Suppressor macrophage (primary cell): ENCODE results near the gene AKT3.

Experiments
- DNase-seq, 4 experiments: peaks; one replicate each; pipeline ENCODE4 v3.0.0-alpha.2; 2020 to 2022

Gene AKT3

GRCh38 chr1:243549791-243550190 is 300.3 kb downstream of the AKT3 start:
- DNase-seq = no peak

GRCh38 chr1:243549108-243549507 is 300.9 kb downstream of the AKT3 start:
- DNase-seq = no peak

- no peak for DNase-seq
These were observed 301.5 kb downstream of the AKT3 start for GRCh38 chr1:243548516-243548915.

GRCh38 chr1:243547891-243548290 is 302.2 kb downstream of the AKT3 start:
- DNase-seq = no peak

DNA sequence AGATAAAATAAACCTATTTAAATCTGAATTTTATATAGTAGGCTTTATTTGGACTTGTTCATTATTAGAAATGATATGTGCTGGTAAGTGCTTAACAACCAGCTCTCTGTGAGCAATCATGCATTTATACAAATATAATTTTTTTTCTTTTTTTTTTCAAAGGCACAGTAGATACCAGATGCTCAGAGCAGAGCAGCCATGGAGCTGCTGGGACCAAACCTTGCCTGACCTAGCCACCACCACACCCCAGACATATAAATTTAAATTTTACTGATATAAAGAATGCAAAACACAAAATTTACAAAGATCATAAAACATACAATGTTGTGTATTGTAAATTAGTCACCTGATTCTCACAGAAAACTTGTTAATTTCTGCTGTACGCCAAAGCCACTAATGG is 303.6 kb downstream of the AKT3 start:
- no peak for DNase-seq

DNA sequence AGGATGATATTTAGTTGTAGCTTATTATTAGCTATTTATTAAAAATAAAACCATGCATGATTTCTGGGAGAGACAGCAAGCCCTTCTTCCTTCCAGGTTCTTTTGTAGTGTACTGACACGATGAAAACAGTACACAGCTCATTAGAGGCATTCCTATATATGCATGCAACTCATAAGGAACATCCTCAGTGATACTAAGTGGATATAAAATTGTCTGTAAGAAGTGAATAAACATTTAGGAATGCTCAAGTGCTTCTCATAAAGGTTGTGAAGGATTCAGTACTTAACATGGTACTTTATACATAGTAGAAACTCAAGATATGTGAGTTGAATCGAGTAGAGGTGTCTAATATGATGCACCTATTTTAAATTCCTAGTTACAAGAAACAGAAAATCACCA is 306.5 kb downstream of the AKT3 start:
- DNase-seq = no peak

GRCh38 chr1:243542739-243543415 is 307.2 kb downstream of the AKT3 start:
- DNase-seq = no peak

DNA sequence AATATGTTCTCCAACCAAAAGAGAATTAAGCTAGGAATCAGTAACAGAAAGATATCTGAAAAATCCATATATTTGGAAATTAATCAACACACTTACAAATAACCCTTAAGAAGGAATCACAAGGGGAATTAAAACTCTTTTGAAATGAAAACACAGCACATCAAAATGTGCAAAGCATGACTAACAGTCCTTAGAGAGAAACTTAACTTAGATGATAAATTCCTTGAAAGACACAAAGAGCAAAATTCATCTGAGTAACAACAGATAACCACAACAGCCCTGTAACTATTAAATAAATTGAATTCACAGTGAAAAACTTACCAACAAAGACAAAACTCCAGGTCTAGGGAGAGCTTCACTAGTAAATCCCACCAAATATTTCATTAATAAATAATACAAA is 310.4 kb downstream of the AKT3 start:
- no peak for DNase-seq

GRCh38 chr1:243535014-243535413 is 315.0 kb downstream of the AKT3 start:
- no peak for DNase-seq

- DNase-seq = no peak
These were observed 320.5 kb downstream of the AKT3 start for GRCh38 chr1:243529512-243529911.

DNA sequence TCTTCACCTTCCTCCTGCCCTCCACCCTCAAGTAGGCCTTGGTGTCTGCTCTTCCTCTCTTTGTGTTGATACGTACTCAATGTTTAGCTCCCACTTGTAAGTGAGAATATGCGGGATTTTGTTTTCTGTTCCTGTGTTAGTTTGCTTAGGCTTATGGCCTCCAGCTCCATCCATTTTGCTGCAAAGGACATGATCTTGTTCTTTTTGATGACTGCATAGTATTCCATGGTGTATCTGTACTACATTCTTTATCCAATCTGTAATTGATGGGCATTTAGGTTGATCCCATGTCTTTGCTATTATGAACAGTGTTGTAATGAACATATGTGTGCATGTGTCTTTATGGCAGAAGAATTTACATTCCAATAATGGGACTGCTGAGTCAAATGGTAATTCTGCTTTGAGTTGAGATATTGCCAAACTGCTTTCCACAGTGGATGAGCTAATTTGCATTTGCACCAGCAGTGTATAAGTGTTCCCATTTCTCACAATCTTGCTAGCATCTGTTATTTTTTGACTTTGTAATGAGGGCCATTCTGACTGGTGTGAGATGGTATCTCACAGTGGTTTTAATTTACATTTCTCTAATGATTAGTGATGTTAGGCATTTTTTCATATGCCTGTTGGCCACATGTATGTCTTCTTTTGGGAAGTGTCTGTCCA is 321.5 kb downstream of the AKT3 start:
- DNase-seq = no peak

GRCh38 chr1:243526180-243526579 is 323.9 kb downstream of the AKT3 start:
- no peak for DNase-seq

GRCh38 chr1:243525085-243525487 is 325.0 kb downstream of the AKT3 start:
- no peak for DNase-seq

GRCh38 chr1:243523766-243524165 is 326.3 kb downstream of the AKT3 start:
- no peak for DNase-seq

- DNase-seq = no peak
These were observed 329.2 kb downstream of the AKT3 start for GRCh38 chr1:243520831-243521230.

DNA sequence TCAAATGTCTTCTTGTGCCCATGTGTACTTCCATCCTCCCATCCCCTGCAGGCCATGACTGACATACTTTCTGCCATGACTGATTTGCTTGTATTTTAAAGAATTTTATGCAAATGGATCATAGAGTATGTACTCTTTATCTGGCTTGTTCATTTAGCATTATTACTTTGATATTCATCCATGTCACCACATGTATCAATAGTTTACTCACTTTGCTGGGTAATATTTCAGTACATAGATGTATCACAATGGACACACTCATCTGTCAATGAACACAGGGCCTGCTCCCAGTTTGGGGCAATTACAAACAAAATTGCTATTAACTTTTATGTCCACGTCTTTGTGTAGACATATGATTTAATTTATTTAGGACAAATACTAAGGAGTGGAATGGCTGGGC is 335.1 kb downstream of the AKT3 start:
- no peak for DNase-seq

GRCh38 chr1:243513726-243514491 is 336.1 kb downstream of the AKT3 start:
- no peak for DNase-seq

- DNase-seq = no peak
These were observed 339.1 kb downstream of the AKT3 start for GRCh38 chr1:243510928-243511327.

DNA sequence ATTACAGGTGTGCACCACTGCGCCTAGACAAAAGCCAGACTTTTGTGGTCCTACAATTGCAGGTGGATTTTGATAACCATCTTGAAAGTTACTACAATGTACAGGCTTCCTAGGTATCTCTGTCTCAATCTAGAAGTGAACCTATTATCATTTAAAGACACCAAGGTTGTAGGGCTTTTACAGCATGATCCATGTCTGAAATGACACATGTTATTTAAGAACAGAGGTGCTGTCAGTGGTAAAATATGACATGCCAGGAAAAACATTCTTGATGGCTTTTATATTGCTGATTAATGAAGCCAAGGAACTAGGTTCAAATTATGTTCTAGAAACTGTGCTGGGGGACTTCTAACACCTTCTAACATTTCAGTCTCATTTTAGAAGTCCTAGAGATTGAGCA is 341.1 kb downstream of the AKT3 start:
- no peak for DNase-seq

GRCh38 chr1:243508303-243508713 is 341.7 kb downstream of the AKT3 start:
- peak in 2 of 4 experiments; percentile 16 to 20 for DNase-seq

DNA sequence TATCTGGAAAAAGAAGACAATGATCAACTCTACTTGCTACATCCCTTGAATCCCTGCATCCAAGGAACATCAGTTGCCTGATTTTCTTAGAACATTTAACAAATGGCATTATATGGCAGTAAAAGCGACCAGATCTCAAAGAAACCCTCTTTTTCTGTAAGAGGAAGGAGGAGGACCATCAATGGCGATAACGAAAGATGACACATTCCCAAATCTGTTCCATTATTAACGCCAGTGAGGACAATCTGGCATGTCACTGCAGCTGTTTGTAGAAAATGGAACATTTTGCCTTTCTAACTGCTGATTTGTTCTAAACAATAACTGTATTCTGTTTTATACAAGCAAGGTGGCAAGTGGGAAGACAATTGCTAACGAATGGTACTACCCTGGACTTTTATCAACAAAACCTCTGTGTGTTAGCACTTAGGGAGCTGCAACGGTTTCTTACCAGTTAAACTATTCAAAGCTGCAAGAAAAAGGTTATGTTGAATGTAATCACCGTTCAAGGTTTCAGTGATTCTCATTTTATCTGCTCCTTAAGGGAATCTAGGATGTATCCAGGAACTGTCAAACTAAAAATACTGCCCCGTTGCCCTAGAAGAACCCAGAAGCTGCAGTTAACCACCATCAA is 342.3 kb downstream of the AKT3 start:
- DNase-seq = peak in 1 of 4 experiments; percentile 14

DNA sequence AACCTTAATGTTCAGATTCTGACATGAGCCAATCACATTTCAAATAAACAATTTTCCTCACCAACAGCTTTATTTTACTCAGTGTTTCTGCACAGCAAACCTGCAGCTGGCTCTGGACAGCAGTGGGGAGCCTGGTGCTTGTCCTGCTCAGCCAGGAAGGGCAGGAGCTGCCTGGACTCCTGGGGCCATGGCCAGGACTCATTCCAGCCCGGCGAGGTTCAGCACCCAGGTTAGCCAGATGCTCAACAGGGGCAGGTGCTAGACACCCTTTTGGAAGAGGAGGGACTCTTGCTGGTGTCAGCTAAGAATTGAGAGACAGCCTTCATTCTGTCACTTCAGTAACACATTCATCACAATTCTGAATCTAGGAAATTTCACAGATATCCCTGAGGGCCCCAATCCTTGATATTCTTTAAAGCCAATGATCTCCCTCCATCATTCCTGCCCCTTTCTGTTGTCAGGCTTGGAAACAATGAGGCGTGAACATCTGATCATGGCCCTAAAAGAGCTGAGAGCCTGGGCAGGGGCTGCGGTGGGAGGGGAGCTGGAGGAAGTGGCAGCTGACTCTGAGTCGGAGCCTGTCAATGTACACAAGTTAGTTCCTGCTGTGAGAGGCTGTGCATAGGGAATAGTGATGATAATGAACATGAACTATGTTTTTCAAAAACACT is 342.9 kb downstream of the AKT3 start:
- DNase-seq = peak; percentile 69 to 79 (median 75)
